ENCODE data around the gene GRID1. TPM values are rescaled to one million over a fixed set of nuclear protein-coding genes. Genes with fewer than 3 reads are reported as not detected.

GRID1 gene
- total RNA-seq, 1 experiment from 2014 or later: 5.6 TPM

GRCh38 chr10:86062647-86063145 lies 303.9 kb downstream of the GRID1 start:
- ChIA-PET RAD21 (ENCODE audit: low non-redundant PET in 1 of 2, low total read pairs in 2 of 2, uncharacterized antibody in 2 of 2, unreplicated experiment in 2 of 2) (no interaction called here), CTCF (no interaction called here), POLR2A (no interaction called here)
- BruUV-seq (replicated peaks): no TSS peak
- H4K20me1 ChIP-seq (ENCODE audit: insufficient read depth): no peaks in the 10 kb centered on the region
- H3K9me2 ChIP-seq (ENCODE audit: insufficient read depth): no peaks in the 10 kb centered on the region
- intact Hi-C loops (cut with micrococcal nuclease): no loop called here
- no peak overlapping the region for H3K4me2 ChIP-seq (ENCODE audit: low read length)
- H3K4me1 ChIP-seq (ENCODE audit: control insufficient read depth in 1 of 2, insufficient read depth in 2 of 2, low read length in 2 of 2): no peaks in the 10 kb centered on the region
- no peak overlapping the region for H3K27ac ChIP-seq (ENCODE audit: low read depth, low read length)
- DNase-seq (ENCODE audit: low read depth, low spot score) (no peak), ATAC-seq (no peak)
- H3K79me2 ChIP-seq (ENCODE audit: insufficient read depth, low read length): no peaks in the 10 kb centered on the region
- H3K9ac ChIP-seq (ENCODE audit: low read length): no peak overlapping the region
- TF ChIP-seq REST (IDR thresholded peaks at IDR 0.05; ENCODE audit: low read depth): no peak
- no peak for TF ChIP-seq ZNF274 (IDR thresholded peaks at IDR 0.05; ENCODE audit: low read depth, low read length)
- TF ChIP-seq POLR2A (IDR thresholded peaks at IDR 0.05; ENCODE audit: borderline replicate concordance, extremely low read depth, insufficient read depth, insufficient read length): no peak
- no peak for TF ChIP-seq SIN3A (IDR thresholded peaks at IDR 0.05; ENCODE audit: low read depth)
- TF ChIP-seq ELF1 (IDR thresholded peaks at IDR 0.05; ENCODE audit: borderline replicate concordance, low read depth): no peak
- no peak for TF ChIP-seq YY1 (IDR thresholded peaks at IDR 0.05; ENCODE audit: extremely low read depth, insufficient replicate concordance, low read depth, low read length)
- no peaks in the 10 kb centered on the region for H3K36me3 ChIP-seq (ENCODE audit: control insufficient read depth in 1 of 2, insufficient read depth in 2 of 2, low read length in 2 of 2)
- H2AFZ ChIP-seq (ENCODE audit: low read depth, low read length, poor library complexity, severe bottlenecking): no peak overlapping the region
- H3K9me3 ChIP-seq (ENCODE audit: control insufficient read depth in 1 of 2, insufficient read depth in 1 of 2, low read depth in 1 of 2, low read length in 2 of 2): no peaks in the 10 kb centered on the region
- H3K4me3 ChIP-seq (replicated peaks in 1 of 2; ENCODE audit: low read depth in 1 of 2, low read length in 2 of 2): no peak overlapping the region
- H3K27me3 ChIP-seq (ENCODE audit: insufficient read depth, low read length): no peaks in the 10 kb centered on the region; the same call in 1 of the 2 replicates

- no peak for TF ChIP-seq YY1 (IDR thresholded peaks at IDR 0.05; ENCODE audit: extremely low read depth, insufficient replicate concordance, low read depth, low read length)
- TF ChIP-seq EGR1 (IDR thresholded peaks at IDR 0.05; ENCODE audit: low read depth): no peak
- no peak for TF ChIP-seq SP1 (IDR thresholded peaks at IDR 0.05; ENCODE audit: low read depth)
- no peak for TF ChIP-seq POLR2AphosphoS5 (IDR thresholded peaks at IDR 0.05; ENCODE audit: low read depth, low read length)
- no peak for TF ChIP-seq SIN3A (IDR thresholded peaks at IDR 0.05; ENCODE audit: low read depth)
- no peak for TF ChIP-seq TCF7L2 (IDR thresholded peaks at IDR 0.05; ENCODE audit: borderline replicate concordance, extremely low read depth, insufficient read depth, insufficient read length)
- no peak for TF ChIP-seq ZBTB33 (IDR thresholded peaks at IDR 0.05; ENCODE audit: extremely low read depth, insufficient replicate concordance, low read length)
- no peak for TF ChIP-seq JUND (IDR thresholded peaks at IDR 0.05)
- no peak for TF ChIP-seq MAX (IDR thresholded peaks at IDR 0.05)
- no peak for TF ChIP-seq SRF (IDR thresholded peaks at IDR 0.05; ENCODE audit: low read depth)
- no peaks in the 10 kb centered on the region for H3K4me1 ChIP-seq (ENCODE audit: control insufficient read depth in 1 of 2, insufficient read depth in 2 of 2, low read length in 2 of 2)
- H3K27me3 ChIP-seq (ENCODE audit: insufficient read depth, low read length): peaks cover 1% of the 10 kb centered on the region; the same call in 1 of the 2 replicates
- intact Hi-C loops (cut with micrococcal nuclease): no loop called here
- RAD21 ChIA-PET (ENCODE audit: low non-redundant PET in 1 of 2, low total read pairs in 2 of 2, uncharacterized antibody in 2 of 2, unreplicated experiment in 2 of 2): no interaction called here
- no peak overlapping the region for H2AFZ ChIP-seq (ENCODE audit: low read depth, low read length, poor library complexity, severe bottlenecking)
- no peak for ATAC-seq
- no peaks in the 10 kb centered on the region for H3K79me2 ChIP-seq (ENCODE audit: insufficient read depth, low read length)
- no peak overlapping the region for H3K9ac ChIP-seq (ENCODE audit: low read length)
- no peak for DNase-seq (ENCODE audit: low read depth, low spot score)
- CTCF ChIA-PET: no interaction called here
- H3K36me3 ChIP-seq (ENCODE audit: control insufficient read depth in 1 of 2, insufficient read depth in 2 of 2, low read length in 2 of 2): no peaks in the 10 kb centered on the region
- no peaks in the 10 kb centered on the region for H3K9me3 ChIP-seq (ENCODE audit: control insufficient read depth in 1 of 2, insufficient read depth in 1 of 2, low read depth in 1 of 2, low read length in 2 of 2)
- POLR2A ChIA-PET: no interaction called here
- no peak overlapping the region for H3K27ac ChIP-seq (ENCODE audit: low read depth, low read length)
- BruUV-seq (replicated peaks): no TSS peak
- no peaks in the 10 kb centered on the region for H4K20me1 ChIP-seq (ENCODE audit: insufficient read depth)
- H3K9me2 ChIP-seq (ENCODE audit: insufficient read depth): no peaks in the 10 kb centered on the region
- H3K4me3 ChIP-seq (replicated peaks in 1 of 2; ENCODE audit: low read depth in 1 of 2, low read length in 2 of 2): no peak overlapping the region
- H3K4me2 ChIP-seq (ENCODE audit: low read length): no peak overlapping the region
Observed at GRCh38 chr10:86062198-86062550, 304.4 kb downstream of the GRID1 start.

Data from HCT116 (cell line).